Activated CD4-positive, alpha-beta T cell treated with anti-CD3 and anti-CD28 coated beads for 24 hours (primary cell): Measurements from ENCODE around the gene ITGB3.
"Not testable (repeated sequence)": the region's sequence is repeated elsewhere in the genome, so short reads cannot be mapped to it uniquely, and the experiment has no call there.

Experiments
- DNase-seq, 2 donors: peaks; one replicate each; pipeline ENCODE4 v3.0.0-alpha.2; 2020; ENCODE audit warnings: low read depth in 2 of 2

The ITGB3 gene

DNA sequence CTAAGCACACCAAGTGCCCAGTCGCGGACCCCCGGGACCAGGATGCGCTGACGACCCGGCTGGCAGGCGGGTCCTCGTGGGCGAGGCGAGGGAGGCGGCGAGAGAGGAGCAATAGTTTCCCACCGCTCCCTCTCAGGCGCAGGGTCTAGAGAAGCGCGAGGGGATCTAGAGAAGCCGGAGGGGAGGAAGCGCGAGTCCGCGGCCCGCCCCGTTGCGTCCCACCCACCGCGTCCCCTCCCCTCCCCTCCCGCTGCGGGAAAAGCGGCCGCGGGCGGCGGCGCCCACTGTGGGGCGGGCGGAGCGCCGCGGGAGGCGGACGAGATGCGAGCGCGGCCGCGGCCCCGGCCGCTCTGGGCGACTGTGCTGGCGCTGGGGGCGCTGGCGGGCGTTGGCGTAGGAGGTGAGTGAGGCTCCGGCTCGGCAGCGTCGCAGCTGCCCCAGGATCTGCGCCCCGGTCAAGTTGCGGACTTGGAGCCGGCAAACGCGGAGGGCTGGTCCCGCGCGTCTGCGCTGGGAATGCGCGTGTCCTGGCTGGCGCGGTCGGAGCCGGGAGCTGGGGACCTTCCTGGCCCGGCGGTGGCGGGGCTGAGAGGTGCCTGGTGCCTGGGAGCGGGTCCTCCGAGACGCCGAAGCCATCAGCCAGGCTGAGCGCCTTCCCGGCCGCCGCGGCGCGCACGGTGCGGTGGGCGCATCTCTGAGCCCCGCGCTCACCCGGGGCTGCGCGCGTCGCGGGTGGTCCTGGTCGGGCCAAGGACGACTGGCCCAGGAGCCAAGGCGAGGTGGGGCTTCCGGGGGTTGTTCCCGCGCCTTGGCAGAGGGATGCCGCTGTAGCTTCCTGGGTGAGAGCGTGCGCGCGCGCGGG, at the start of gene ITGB3:
TSS of gene ITGB3 (plus strand) at position 287 of the 862 bp plus-strand sequence. CDS start at position 322, 35 bp downstream.
- peak in 1 of 2 donors; percentile 60 for DNase-seq

DNA sequence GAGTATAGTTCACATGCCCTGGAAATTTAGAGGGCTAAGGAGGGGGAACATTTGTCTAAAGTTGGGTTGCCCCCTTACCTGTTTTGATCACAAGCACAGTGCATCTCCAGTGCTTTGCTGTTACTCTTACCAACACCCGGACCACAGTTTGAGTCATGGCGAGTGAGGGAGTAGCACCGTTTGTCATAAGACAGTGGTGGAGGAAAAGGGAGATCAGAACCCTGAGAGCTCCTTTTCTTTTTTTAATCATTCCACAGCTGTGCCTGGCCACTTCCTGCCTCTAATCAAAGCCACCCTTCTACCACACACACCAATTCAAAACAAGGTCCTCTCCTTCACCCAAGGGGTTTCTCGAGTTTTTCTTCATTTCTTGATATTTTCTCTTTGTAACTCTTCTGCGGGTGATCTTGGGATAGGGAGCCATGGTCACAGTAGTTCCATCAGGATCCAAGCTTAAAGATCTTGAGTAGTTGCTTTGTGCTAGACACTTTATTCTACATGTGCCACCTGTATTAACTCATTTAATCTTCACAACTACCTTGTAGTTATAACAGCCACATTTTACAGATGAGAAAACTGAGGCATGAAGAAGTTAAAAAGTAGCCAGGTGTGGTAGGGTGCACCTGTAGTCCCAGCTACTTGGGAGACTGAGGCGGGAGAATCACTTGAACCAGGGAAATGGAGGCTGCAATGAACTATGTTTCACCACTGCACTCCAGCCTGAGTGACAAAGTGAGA, 49.5 kb upstream of the ITGB3 start:
- peak in 1 of 2 donors; percentile 27 for DNase-seq

DNA sequence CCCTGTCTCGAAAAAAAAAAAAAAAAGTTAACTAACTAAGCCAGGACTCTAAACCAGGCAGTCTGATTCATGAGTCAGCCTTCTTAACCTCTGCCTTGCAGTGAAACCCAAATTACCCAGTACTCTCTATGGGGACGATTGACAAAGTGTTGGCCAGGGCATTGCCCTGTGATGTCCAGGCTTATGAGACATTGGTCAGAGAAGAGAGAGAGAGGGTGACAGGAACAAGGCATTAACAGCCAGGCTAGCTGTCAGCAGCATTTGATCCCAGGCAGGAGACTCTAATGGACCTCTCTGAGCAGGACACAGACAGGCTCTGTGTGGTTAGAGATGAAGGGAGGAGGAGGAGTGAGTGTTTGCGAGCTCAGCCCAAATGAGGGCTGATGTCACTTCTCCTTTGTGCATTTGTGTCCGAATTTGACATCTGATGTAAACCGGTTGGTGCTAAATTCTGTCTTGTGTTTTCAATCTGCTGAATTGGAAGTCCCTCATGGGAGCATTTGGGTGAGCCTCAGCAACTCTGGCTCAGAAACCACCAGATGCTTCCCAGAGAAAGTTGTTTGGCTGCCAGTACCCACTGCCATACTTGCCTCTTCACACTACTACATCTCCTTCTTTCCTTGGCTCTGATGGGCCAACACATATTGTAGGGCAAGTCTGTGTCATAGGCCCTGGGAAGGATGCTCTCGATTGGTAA, 48.8 kb upstream of the ITGB3 start:
- DNase-seq = no peak

DNA sequence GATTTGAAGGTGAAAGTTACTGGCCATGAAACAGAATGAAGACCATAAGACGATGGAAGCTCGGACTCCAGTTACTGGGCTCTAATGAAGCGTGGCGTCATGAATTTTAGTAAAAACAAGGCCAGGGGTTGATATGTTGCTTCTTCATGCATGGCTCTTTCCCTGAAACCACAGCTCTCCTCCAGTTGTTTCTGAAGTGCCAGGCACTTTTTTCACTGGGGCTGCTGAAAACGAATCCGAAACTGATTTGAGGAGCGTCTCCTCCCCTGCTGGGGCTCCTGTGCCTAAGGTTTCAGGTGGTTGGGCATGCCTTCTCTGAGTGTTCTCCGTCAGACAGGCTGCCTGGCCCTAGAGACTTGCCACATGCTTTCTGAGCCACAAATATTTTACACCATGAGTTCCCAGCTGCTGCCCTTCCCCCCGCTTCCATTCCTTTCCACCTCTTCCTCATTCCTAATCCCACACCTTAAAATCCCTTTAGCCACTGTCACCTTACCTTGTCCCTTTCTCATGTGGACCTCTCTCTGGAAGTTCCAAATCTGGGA, 48.1 kb upstream of the ITGB3 start:
- DNase-seq = peak; percentile 33 to 41

DNA sequence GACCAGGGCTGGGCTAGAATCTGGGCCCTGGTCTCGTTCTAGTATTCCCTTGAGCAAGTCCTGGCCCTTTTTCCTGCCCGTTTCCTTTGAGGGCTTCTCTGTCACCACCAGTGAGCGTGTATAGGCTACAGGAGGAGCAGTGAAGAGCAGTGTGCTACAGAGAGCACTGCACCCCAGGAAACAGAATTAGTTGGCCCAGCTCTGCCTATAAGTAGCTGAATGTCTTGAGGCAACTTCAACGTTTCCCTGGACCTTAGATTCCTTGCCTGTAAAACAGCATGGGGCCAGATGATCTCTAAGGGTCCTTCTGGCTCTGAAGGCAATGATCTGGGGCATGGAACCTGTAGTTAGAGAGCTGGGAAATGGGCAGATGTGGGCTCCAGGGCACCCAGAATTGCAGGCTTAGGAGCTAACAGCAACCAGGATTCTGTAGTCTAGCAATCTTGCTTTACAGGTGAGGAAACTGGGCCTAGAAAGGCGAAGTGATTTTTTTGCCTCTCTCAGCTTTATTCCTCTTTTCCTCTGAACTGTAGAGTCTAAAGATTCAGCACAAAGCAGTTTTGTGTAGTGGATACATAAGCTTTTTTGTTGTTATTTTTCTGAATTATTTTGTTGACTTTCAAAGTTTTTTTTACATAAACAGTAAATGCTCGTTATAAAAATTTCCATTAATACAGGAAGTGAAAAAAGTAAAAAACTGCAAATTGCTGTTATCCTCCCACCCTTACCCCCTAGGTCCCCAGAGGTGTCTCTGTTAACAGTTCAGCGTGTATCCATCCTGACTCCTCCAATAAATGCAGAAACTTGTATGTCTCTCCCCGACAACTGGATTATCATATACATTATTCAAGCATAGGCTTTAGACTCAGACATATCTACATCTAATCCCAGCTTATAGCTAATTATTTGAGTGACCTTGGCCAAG, 46.2 kb upstream of the ITGB3 start:
- no peak for DNase-seq

DNA sequence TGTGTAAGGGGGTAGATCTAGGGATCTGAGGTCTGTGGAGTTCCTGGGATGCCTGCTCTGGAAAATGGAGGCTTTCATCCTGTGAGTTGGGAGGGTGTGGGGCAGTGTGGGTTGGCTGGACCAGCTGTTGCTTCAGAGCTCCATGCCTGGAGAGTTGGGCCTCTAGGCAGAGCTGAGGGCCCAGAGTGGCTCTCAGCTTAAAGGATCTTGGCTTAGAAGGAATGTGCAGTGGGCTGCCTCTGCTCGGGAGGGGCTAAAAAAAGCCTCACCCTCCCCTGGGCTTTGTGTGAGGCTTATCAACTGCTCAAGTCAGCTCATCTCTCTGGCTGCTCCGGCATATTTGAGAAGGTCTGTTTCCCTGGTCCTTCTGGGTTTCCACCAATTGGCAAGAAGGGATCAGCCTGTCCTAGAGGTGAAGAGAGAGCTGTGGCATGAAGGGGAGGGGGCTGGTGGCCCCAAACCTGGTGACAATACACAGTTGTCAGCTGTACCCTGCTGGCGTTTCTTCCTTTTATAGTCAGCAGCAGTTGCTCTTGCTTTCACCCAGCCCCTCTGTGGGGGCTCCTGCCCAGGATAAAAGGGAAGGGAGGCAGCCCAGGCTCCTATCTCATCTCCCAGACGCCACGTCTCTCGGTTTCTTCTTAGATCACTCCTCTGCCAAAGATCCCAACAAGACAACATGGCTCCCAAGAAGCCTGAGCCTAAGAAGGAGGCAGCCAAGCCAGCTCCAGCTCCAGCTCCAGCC, 44.7 kb upstream of the ITGB3 start, which contains the start of gene MYL4:
TSS of gene MYL4 (plus strand) at position 605 of the 745 bp plus-strand sequence. CDS start at position 680, 75 bp downstream.
- DNase-seq = no peak

DNA sequence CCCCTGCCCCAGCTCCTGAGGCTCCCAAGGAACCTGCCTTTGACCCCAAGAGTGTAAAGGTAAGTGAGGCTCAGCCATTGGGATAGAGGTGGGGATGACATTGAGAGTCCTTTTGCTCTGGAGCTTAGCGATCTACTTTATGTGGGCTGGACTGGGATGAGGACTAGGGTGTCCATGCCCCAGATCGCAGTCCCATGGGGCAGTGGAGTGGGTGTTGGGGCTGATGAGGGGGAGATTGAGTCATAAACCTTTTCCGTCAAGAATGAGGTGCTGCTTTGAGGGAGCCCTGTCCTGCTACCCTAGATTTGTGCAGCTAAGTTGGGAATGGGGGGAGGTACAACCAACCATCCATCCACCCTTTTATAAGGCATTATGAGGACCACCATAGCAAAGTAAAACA, 44.1 kb upstream of the ITGB3 start:
- no peak for DNase-seq

DNA sequence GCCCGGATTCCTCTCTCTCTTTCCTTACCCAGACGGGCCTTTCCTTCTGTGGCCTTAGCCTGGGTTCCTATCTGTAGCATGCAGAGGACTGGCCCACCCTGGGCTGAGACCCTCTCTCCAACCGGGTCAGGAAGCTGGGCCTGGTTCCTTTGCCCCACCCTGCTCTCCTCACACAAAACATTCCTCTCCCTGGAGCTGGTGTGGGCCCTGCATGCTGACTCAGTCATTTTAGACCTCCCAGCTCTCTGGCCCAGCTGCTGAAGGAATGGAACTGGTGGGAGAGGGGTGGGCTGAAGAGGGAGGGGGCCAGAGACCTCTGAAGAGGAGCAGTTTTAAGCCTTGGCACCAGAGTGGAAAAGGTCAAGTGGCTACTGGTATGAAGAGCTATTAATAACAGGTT, 43.5 kb upstream of the ITGB3 start:
- no peak for DNase-seq

DNA sequence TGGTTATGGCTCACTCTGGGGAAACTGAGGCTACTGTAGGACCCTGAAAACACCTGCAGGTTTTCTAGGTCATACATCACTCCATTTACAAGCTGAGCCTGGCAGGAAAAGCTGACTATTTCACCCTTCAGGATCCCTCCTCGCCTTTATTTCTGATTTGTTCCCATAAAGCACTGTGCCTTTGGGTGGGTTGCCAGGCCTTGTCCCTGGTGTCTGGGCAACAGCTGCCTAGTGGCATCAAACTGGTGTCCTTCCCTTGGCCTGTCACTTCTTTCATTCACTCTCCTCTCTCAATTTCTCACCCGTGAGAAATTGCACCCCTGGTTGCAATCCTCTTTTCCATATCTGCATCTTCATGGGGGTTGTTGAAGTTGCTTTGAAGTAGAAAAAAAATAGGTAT, 42.8 kb upstream of the ITGB3 start:
- no peak for DNase-seq

DNA sequence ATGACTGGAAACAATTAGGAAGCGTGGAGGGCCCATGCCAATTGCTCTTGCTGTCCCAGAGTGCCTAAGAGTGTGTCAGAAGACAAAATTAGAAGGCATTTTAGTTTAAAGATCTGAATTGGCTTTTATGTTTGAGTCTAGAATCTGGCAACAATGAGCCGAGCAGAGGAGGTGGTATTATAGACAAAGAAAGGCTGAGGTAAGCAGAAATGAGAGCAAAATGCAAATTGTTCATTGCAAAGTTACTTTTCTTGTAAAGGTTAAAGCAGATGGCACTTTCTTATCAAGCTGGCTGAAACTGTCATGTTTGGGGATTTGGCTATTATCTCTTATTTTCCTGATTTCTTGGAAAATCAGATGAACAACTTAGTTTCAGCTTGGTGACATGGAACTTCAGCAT, 41.2 kb upstream of the ITGB3 start:
- DNase-seq = no peak

DNA sequence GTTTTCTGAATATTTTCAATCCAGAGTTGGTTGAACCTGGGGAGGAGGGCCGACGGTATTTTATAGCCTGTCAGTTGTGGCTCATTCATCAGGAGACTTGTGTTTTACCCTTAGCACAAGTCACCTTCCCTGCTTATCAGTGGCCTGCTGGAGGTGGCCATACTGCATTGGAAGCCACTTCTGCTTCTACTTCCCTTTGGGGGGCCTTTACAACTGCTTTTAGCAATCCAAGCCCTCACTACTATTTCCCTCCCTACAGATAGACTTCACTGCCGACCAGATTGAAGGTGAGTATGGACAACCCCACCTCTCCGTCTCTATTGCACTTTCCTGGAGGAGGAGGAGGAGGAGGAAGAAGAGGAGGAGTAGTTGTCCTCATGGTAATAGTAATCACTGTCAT, 40.1 kb upstream of the ITGB3 start:
- DNase-seq = no peak

DNA sequence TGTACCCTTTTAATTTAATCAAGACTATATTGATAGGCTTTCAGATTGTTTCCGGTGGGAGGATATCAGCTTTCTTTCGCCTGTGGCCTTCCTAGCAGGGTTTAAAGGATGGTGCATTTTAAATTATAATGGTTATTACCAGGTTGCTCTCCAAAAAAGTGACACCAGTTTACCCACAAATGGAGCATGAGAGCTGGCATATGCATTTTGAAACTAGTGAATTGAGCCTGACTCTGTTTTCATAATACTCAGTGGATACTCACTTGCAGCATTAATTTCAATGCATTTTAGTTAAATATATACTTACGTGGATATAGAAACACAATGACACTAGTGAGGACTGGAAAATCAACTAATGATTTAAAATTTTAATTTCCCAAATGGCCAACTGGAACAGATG, 38.7 kb upstream of the ITGB3 start:
- DNase-seq = no peak

DNA sequence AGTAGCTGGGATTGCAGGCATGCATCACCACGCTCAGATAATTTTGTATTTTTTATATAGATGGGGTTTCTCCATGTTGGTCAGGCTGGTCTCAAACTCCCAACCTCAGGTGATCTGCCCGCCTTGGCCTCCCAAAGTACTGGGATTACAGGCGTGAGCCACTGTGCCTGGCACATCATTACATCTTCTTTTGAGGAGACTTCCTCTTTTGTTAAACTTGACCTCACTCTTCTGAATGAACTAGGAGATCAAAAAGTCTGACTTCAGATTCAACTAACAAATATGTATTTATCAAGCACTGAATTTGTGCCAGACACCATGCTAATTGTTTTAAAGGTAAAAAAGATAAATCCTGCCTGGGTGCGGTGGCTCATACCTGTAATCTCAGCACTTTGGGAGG, 36.8 kb upstream of the ITGB3 start:
- DNase-seq = not testable (repeated sequence)

DNA sequence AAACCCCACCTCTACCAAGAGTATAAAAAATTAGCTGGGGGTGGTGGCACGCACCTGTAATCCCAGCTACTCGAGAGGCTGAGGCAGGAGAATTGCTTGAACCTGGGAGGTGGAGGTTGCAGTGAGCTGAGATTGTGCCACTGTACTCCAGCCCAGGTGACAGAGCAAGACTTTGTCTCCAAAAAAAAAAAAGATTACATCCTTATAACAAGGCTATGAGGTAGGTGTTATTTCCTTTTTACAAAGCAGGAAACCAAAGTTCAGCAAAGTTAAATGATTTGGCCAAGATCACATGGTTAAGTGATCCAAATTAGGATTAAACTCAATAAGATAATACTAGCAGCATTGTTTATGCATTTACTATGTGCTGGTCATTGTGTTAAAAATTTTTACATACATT, 36.3 kb upstream of the ITGB3 start:
- not testable (repeated sequence) for DNase-seq

DNA sequence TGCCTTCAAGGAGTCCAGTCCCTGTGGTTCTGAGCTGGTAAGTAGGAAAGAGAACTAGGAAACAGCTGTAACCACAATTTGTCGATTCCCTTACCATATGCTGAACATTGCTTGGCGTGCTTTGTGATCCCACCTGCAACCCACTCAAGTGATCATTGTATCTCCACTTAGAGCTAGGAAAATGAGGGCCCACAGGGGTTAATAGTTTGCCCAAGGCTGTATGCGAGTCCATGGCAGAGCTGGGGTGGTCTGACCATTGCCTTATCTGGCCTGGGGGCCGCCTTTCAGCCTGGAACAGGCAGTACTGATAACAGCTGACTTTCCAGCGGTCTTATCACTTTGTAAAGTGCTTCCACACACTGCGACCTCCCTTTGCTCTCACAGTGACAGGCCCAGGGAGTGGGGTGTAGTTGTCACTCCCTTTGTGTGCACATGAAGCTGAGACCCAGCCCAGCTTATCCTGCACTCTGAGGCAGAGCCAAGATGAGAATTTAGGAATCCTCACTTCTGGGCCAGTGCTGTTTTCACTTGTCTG, 34.7 kb upstream of the ITGB3 start:
- no peak for DNase-seq

DNA sequence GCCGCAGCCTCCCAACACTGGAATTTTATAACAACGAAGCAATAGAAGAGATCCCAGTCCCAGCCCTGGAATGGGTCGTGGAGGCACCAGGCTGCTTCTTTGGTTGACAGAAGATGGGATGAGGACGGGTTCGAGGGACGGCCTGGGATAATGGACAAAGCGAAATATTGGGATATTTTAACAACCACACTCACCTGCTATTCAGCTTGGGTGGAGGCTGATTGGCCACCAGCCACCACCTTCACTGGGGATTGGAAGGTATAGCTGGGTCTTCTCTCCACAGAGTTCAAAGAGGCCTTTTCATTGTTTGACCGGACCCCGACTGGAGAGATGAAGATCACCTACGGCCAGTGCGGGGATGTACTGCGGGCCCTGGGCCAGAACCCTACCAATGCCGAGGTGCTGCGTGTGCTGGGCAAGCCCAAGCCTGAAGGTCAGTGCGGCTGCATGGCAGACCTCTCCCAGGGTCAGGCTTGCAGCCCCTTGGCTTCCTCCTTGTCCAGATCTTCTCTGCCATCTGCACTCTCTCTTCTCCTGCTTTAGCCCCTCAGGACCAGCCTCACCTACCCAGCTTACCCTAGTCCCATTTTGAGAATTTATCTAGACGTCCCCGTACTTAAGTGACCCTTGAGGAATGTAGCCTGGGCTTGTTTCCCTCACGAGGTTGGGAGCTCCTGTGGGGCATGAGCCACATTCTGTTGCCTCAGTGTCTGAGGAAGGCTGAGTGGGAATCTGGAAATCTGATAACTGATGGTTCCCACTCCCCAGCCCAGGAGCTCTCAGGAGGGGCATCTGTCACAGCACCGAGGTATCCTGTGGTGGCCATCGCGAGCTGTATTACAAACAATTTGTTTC, 33.8 kb upstream of the ITGB3 start:
- no peak for DNase-seq

DNA sequence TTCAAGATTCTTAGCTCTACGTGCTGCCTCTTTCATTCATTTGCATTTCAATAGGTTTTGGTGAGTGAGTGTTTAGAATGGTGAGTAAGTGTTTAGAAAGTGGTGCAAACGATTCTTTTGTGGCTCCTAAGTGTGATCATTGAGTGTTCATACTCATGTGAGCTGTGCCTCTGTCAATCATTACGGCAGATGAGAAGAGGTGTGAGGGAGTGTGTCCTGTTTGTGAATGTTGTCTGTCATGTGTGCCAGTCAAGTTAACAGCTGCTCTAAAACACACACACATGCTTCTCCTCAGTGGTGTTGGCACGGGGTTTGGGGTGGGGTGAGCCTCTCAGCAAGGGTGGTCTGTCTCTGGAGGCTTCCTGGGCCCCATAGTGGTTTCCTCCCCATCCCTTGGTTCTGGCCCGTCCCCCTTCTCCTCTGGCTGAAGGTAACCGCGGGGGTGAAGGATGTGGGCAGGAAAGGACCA, 33.1 kb upstream of the ITGB3 start:
- DNase-seq = no peak

DNA sequence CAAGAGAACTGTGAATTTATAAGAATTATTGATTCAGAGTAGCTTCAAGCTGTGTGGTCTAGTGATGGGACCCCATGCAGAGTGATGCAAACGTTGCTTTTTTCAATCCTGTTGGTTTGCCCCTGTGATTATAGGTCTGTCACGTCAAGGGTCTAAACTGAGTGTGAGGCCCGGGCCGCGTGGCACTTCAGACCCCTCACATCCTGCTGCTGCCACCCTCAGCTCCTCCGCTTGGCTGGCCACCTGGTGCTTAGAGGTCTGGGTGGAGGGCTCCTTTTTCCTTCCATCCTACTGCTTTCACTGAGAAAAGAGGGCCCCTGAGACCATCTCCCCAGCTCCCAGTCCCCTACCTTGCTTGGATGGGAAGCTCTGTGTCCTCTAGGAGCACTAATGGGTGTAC, 32.5 kb upstream of the ITGB3 start:
- no peak for DNase-seq

DNA sequence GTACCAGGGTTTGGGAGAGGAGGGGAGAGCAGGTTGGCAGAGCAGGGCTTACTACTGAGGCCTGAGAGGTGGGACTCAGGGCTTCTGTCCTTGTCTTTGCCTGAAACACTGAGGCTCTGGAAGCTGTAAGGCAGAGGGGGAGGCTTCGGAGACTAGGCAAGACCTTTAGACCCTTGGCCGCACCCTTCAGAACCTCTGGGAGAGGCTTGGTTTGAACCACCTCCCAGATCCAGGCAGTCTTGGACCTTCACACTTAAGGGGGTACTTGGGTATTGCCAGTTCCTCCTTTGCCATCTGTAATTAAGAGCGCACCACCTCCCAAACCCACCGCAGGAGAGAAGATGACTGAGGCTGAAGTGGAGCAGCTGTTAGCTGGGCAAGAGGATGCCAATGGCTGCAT, 31.6 kb upstream of the ITGB3 start:
- no peak for DNase-seq
